HG03571 (cell line): ENCODE data around the gene ETV6.

Experiments
- ATAC-seq: cut with Tn5 transposase; IDR thresholded peaks from one replicate; pipeline ENCODE4 v1.9.1; 2021; ENCODE audit not compliant: unreplicated experiment

Gene ETV6

DNA sequence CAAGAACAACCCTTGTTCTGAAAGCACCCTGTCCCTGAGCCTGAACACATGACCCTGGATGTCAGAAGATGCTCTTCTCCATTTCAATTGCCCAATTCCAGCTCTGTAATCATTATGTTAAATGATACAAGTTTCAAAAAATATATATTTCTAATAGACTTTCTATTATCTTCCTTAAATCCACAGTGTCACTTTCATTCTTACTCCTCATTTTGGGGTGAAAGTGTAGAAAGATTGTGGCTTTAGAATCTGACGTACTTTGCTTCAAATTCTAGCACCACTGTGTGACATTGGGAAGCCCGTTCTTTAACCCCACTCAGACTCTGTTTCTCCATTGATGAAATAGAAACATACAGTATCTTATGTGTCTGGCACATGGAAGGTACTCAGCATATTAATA is 83.2 kb downstream of the ETV6 start:
- ATAC-seq: no peak

DNA sequence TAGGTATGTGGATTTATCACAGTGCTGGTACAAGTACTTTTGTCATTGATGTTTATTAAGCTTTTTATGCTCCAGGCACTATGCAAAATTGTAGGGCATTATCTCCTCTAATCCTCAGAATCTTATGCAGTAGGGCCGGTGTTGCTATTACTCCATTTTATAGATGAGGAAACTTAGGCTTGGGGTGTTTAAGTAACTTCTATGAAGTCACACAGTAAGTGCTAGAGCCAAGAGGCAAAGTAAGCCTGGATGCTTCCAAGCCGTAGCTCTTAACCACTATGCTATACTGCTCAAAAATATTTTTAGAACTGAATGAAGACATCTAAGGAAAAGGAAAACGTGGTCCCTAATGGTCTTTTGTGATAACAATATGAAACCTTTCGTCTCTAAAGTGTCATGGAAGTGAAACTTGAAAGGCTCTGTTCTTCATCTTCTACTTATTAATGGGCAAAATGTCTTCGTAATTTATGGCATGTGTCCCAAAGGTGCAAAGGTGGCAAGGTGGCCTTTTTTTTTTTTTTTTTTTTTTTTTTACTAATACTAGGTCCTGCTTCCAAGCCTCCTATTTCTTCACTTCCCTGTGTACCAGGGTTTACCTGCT is 85.2 kb downstream of the ETV6 start:
- ATAC-seq: no peak

- no peak for ATAC-seq
These were observed 89.0 kb downstream of the ETV6 start for GRCh38 chr12:11738450-11738849.

GRCh38 chr12:11739980-11740577 is 90.6 kb downstream of the ETV6 start:
- no peak for ATAC-seq

- ATAC-seq: no peak
These were observed 92.1 kb downstream of the ETV6 start for GRCh38 chr12:11741434-11742092.

DNA sequence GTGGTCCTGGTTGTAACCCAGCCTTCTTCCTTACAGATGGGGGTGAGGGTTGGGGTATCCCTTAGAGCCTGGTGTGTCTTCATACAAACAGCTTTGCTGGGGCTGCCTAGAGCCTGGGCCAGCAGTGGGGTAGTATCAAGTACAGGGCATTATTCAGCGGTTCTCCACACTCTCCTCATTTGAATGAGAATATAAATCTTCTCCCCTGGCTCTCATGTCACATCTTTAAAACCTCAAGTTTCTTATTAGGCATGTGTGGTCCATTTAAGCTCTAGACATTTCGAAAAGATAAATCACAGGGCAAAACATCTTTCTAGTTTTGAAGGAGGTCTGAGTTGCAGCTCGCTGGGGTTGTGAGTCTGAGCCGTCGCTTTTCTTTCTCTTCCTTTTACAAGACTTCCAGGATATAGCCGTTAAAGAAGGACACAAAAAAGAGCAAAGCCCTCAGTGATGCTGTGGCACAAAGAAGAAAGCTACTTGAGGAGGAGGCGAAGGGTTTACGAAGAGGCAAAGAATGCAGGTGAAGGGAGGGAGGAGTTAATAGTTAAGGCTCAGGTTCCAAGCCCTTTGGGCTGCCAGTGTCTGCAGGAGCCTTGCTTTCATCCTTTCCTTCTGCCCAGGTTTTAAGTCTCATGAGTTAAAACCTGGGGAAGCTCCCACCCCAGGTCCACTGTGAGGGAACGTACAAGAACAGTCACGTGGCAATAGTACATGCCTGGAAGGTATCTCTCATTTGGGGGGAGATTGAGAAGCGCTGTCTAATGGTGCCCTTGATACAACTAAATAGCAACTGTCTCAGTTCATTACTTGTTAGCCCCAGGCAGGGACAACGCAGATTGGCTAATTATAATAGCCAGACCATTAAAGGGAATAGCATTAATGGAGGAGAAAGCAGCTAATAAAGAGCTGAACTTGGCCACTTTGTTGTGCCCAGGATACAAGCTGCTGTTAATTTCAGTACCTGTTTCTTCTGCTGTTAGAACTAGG is 94.2 kb downstream of the ETV6 start:
- no peak for ATAC-seq

DNA sequence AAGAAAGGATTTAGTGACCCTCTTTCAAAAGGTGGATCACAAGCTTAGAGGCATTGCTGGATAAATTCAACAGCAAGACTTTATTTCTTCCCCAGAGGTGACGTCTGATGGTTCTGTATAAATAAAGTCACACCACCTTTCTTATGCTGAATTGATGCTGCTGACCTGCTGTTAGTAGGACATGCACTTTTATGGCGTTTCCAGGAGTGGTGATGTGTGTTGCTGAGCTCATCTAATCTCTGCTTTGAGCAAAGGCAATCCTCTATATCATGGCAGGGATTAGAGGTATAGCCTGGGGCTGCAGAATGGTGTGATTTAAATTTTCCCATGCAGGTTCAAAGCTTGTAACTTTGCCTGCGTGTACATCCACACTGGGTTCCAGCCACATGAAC is 94.9 kb downstream of the ETV6 start:
- ATAC-seq: no peak

- no peak for ATAC-seq
These were observed 95.6 kb downstream of the ETV6 start for GRCh38 chr12:11745113-11745512.

- no peak for ATAC-seq
These were observed 96.7 kb downstream of the ETV6 start for GRCh38 chr12:11746024-11746771.

GRCh38 chr12:11746940-11747716 is 97.7 kb downstream of the ETV6 start:
- no peak for ATAC-seq

DNA sequence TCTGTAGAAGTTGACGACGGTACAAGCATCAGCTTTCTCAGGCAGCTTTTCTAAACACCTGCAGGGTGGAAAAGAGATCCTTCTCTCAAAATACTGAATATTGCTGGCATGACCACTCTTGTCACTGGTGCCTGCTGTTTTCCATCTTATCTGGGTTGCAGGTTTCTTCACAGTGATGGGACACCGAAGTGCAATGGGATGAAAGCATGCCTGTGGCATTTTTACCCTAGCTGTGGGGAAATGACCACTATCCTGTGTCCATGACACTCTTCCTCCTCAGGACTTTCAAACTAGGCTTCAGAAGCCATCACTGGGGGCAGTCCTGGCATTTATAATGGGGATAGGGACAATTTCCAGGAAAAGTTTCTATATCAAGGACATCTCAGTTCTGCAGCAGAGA is 98.5 kb downstream of the ETV6 start:
- ATAC-seq: no peak

DNA sequence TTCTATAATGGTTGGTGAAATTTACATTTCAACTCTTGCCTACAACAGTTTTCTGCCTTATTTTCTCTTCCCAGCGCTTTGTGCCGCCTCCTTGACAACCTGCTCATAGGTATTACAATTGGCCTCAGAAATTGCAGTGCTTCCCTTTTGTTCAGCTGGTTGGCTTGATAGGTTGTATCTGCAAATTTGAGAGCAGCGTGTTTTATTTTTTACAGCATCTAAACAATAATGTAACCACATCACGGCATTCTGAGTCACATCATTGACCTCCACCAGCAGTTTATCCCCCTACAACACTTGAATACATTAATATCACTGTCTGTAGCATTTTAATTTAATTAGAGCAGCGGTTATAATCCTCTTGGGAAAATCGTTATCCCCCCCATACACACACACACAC is 99.4 kb downstream of the ETV6 start:
- no peak for ATAC-seq

DNA sequence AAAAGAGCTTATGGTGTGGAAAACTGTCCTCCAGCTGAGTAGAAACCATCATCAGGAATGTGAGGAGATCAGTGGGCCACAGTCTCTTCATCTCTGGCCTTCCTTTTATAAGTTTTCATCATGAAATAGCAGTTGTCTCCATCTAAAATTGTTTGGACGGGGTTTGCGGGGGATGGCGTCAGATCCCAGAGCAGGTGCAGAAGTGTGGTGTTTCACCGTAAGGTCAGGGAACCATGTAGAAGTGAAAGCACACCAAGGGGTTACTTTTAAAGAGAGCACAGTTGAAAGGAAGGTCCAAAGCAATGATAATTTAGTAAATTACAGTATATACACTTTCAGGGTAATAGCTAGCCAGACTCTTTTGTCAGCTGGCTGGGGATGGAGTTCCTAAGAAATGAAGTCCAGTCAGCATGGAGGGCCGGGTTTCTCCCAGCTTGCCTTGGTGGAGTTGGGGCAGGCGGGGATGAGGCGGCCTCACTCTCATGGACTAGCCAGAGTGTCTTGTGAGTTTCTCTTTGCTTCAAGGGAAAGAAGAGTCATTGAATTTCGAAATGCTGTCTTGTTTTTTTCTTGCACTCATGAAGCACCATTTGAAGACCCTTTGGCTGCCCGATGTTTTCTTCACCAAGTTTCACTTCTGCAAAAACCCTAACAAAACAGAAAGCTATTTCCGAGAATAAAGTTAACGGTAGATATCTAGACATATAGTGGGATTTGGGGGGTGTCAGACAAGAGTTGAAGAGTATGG is 100.6 kb downstream of the ETV6 start:
- ATAC-seq: peak; percentile 47

DNA sequence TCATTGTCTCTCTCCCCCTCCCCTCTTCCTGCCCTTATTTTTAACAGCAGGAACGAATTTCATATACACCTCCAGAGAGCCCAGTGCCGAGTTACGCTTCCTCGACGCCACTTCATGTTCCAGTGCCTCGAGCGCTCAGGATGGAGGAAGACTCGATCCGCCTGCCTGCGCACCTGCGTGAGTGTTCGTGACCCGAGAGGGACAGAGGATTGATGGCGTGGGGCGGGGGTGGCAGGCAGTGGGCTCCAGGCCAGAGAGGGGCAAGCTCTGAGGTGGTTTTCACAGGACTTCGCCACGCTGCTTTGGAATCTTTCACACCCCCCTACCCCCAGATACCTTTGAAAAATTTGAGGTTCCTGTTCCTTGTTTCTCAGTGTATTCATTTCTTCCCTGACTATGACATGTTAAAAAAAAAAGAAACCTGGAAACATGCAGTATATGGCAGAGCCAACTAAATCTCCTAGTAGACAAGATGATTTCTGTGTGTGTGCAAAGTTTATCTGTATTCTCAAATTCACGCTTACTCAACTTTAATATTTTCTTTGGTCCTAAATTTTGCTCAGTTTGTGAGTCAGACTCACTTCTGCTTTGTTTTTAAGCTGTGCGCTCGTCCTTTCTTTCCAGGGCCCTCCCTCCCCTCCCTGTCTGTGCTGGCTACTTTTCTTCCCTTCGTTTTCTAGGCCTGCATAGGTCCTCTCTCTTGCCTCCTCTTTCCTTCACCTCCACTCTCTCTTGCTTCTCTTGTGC is 103.1 kb downstream of the ETV6 start:
- no peak for ATAC-seq

DNA sequence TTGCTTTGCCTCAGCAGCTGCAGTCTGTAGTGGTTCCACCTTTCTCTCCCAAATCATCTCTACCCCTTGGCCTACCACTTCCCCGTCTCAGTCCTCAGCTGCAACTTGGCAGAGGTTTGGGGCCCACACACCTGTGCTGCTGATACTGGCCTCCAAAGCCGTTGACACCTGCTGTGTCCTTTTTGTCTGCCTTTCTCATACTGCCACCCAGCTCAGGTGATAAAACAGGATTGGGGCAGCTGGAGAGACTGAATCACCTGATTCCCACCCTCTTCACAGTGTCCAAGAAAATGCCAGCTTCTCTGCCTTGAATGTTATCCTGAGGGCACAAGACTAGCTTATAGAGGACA is 103.7 kb downstream of the ETV6 start:
- ATAC-seq: no peak

GRCh38 chr12:11753826-11754225 is 104.4 kb downstream of the ETV6 start:
- ATAC-seq: no peak

DNA sequence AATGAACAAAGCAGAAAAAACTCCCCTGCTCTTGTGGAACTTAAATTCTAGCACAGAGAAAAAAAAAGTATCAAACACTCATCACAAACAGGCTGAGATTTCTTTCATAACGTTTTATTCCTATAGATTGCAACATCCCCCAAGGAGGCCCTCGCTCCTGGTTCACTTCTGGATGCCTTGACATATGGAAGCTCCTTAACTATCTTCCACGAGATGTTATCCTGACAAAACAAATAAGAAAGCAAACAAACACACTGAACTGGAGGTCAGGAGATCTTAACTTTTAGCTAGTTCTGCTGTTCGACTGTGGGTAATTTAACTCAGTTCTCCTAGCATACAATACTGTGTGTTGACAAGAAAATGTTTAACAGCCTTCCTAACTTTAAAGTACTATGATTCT is 104.8 kb downstream of the ETV6 start:
- no peak for ATAC-seq

- ATAC-seq: no peak
These were observed 105.9 kb downstream of the ETV6 start for GRCh38 chr12:11755302-11755930.
